NCI-H187 (cell line): ENCODE results near the gene CIROP.

Experiments used
- DNase-seq, 2 experiments: peaks; one replicate each; lab custom pipeline; 2025; lab: John Stamatoyannopoulos, UW

The CIROP gene

GRCh38 chr14:23093526-23093925 is 11.3 kb downstream of the CIROP start:
- DNase-seq, result no peak

GRCh38 chr14:23093104-23093503 is 11.7 kb downstream of the CIROP start:
- no peak for DNase-seq

GRCh38 chr14:23091294-23092225 is 13.2 kb downstream of the CIROP start:
- DNase-seq, result no peak

- no peak for DNase-seq
Observed at GRCh38 chr14:23090254-23090636, 14.5 kb downstream of the CIROP start.

GRCh38 chr14:23089498-23090253 is 15.1 kb downstream of the CIROP start:
- DNase-seq, result no peak

GRCh38 chr14:23086565-23086964 is 18.2 kb downstream of the CIROP start:
- no peak for DNase-seq

GRCh38 chr14:23085458-23085857 is 19.3 kb downstream of the CIROP start:
- no peak for DNase-seq

GRCh38 chr14:23080474-23080873 is 24.3 kb downstream of the CIROP start:
- no peak for DNase-seq

- no peak for DNase-seq
Observed at GRCh38 chr14:23079716-23080115, 25.1 kb downstream of the CIROP start.

GRCh38 chr14:23078692-23079116 is 26.1 kb downstream of the CIROP start:
- DNase-seq, result no peak

- DNase-seq, result no peak
Observed at GRCh38 chr14:23077962-23078361, 26.8 kb downstream of the CIROP start.

- no peak for DNase-seq
Observed at GRCh38 chr14:23076785-23077408, 27.9 kb downstream of the CIROP start.

- DNase-seq, result no peak
Observed at GRCh38 chr14:23074906-23075305, 29.9 kb downstream of the CIROP start.

- DNase-seq, result no peak
Observed at GRCh38 chr14:23071921-23072539, 32.8 kb downstream of the CIROP start.

GRCh38 chr14:23071244-23071920 is 33.4 kb downstream of the CIROP start:
- no peak for DNase-seq

- DNase-seq, result no peak
Observed at GRCh38 chr14:23070262-23071129, 34.3 kb downstream of the CIROP start.

GRCh38 chr14:23069413-23069806 is 35.4 kb downstream of the CIROP start:
- DNase-seq, result no peak

GRCh38 chr14:23068789-23069412 is 35.9 kb downstream of the CIROP start:
- DNase-seq, result no peak

- DNase-seq, result no peak
Observed at GRCh38 chr14:23067847-23068788, 36.7 kb downstream of the CIROP start.
